T-helper 1 cell (primary cell): Measurements from ENCODE around the gene HLA-DRB1.
"Not testable (repeated sequence)": the region's sequence is repeated elsewhere in the genome, so short reads cannot be mapped to it uniquely, and the experiment has no call there.

Experiments used
- DNase-seq, 5 donors: peaks; one replicate each; pipeline ENCODE4 v3.0.0-alpha.2; 2012 to 2020

Gene HLA-DRB1

DNA sequence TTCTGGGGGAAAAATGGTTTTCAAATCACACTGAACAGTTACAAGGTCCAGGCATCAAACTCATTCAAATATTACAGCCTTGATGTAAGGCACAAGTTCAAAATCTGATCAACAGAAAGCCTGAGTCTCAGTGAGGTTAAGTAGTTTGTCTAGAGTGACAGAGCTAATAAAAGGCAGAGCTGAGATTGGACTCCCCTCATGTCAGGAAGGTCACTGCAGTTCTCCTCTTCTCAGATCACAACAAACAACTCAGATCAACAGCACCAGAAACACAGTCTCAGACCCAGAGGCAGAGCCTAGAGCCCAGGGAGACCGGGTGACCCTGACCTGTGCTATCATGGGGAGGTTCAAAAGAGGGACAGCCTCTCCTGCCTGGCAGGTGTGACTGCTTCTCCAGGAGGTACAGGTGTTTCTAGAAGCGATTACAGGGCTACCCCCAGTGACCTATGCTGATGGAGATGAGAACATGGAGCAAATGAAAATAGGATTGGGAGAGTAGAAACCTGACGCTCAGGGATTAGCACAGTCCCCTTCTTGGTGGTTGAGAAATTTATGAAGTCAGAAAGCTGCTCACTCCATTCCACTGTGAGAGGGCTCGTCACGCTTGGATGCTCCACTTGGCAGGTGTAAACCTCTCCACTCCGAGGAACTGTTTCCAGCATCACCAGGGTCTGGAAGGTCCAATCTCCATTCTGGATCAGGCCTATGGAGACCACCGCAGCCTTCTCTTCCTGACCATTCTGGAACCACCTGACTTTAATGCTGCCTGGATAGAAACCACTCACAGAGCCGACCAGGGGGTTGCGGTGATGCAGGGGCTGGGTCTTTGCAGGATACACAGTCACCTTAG, 35.3 kb downstream of the HLA-DRB1 start:
- no peak for DNase-seq

GRCh38 chr6:32553037-32553742, 36.5 kb downstream of the HLA-DRB1 start:
- DNase-seq, result no peak

- no peak for DNase-seq
Measured at GRCh38 chr6:32551410-32551809, 38.2 kb downstream of the HLA-DRB1 start.

DNA sequence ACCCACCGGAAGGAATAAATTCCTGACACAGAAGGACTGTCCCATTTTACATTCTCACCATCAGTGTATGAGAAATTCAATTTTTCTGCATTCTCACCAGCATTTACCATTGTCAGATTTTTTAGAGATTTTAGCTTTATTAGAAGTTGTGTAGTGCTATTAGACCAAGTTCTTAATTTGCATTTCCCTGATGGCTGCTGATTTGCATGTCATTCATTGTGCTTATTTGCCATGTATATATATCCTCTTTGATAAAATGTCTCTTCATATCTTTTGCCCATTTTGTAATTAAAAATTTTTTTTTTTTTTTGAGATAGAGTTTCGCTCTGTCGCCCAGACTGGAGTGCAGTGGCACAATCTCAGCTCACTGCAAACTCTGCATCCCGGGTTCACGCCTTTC, 49.8 kb downstream of the HLA-DRB1 start:
- DNase-seq, result no peak

- DNase-seq, result not testable (repeated sequence)
Measured at GRCh38 chr6:32530431-32530793, 59.2 kb downstream of the HLA-DRB1 start.

GRCh38 chr6:32529697-32530430, 59.8 kb downstream of the HLA-DRB1 start, which contains the start of gene HLA-DRB5:
Gene HLA-DRB5, minus strand, starts transcription at chr6:32530287. Its CDS starts 63 bp downstream, at chr6:32530224.
- peak in 1 of 5 donors; percentile 46 for DNase-seq
